HepG2 (cell line): ENCODE measurements around the gene TCEANC2. TPM values are rescaled to one million over a fixed set of nuclear protein-coding genes. Genes with fewer than 3 reads are reported as not detected.

Experiments used
- ARID4A ChIP-seq: sonication (generic); formaldehyde crosslinking; IDR thresholded peaks from 2 replicates; pipeline ENCODE4 v1.5.0; 2020; ENCODE audit warnings: mild to moderate bottlenecking, missing genetic modification reagents, borderline replicate concordance
- CEBPB ChIP-seq: IDR thresholded peaks from 2 replicates; pipeline ENCODE4 v1.6.1; 2011; ENCODE audit warnings: low read depth, low read length, improper control_type of control experiment, borderline replicate concordance
- GTF2F1 ChIP-seq: fragments of 150-350 bp; IDR thresholded peaks from 2 replicates; pipeline ENCODE4 v1.6.1; 2014; ENCODE audit warnings: low read length
- IRF2 ChIP-seq: IDR thresholded peaks from 2 replicates; pipeline ENCODE4 v1.6.1; 2018; ENCODE audit warnings: missing genetic modification reagents, missing compliant biosample characterization
- ISX ChIP-seq: sonication (generic); formaldehyde crosslinking; conservative IDR thresholded peaks from 2 replicates; pipeline ENCODE4 v1.5.0; 2020; ENCODE audit warnings: missing genetic modification reagents
- PRMT3 ChIP-seq: sonication (generic); formaldehyde crosslinking; IDR thresholded peaks from 2 replicates; pipeline ENCODE4 v1.8.1; 2022; ENCODE audit warnings: low read depth, mild to moderate bottlenecking, moderate library complexity, missing genetic modification reagents, borderline replicate concordance
- RNF2 ChIP-seq: fragments of 450-650 bp; conservative IDR thresholded peaks from 2 replicates; pipeline ENCODE4 v1.6.1; 2016; ENCODE audit warnings: low read depth
- SUZ12 ChIP-seq: fragments of 150-350 bp; IDR thresholded peaks from 2 replicates; pipeline ENCODE4 v1.6.1; 2014; ENCODE audit warnings: low read depth, low read length
- TOPORS ChIP-seq: sonication (generic); formaldehyde crosslinking; IDR thresholded peaks from 2 replicates; pipeline ENCODE4 v1.8.0; 2023; ENCODE audit warnings: mild to moderate bottlenecking, missing genetic modification reagents
- ZBTB1 ChIP-seq: sonication (generic); formaldehyde crosslinking; IDR thresholded peaks from 2 replicates; pipeline ENCODE4 v1.4.0; 2020; ENCODE audit warnings: missing genetic modification reagents, borderline replicate concordance
- ZFP1 ChIP-seq: IDR thresholded peaks from 2 replicates; pipeline ENCODE4 v1.6.1; 2016
- ZFP36L1 ChIP-seq: sonication (generic); formaldehyde crosslinking; IDR thresholded peaks from 2 replicates; pipeline ENCODE4 v1.8.0; 2022; ENCODE audit warnings: mild to moderate bottlenecking, missing genetic modification reagents, moderate library complexity
- ZNF354B ChIP-seq: sonication (generic); formaldehyde crosslinking; IDR thresholded peaks from 2 replicates; pipeline ENCODE4 v1.8.0; 2022; ENCODE audit warnings: mild to moderate bottlenecking, missing genetic modification reagents
- ZNF431 ChIP-seq: sonication (generic); formaldehyde crosslinking; IDR thresholded peaks from 2 replicates; pipeline ENCODE4 v1.9.0; 2022; ENCODE audit warnings: missing genetic modification reagents, low read depth, mild to moderate bottlenecking, borderline replicate concordance
- ZNF543 ChIP-seq: sonication (generic); formaldehyde crosslinking; IDR thresholded peaks from 2 replicates; pipeline ENCODE4 v1.4.0; 2020; ENCODE audit warnings: mild to moderate bottlenecking, missing genetic modification reagents
- ZNF558 ChIP-seq: sonication (generic); formaldehyde crosslinking; IDR thresholded peaks from 2 replicates; pipeline ENCODE4 v1.9.0; 2022; ENCODE audit warnings: mild to moderate bottlenecking, missing genetic modification reagents, borderline replicate concordance
- ZNF674 ChIP-seq: sonication (generic); formaldehyde crosslinking; IDR thresholded peaks from 2 replicates; pipeline ENCODE4 v1.5.0; 2020; ENCODE audit warnings: low read depth, mild to moderate bottlenecking, missing genetic modification reagents
- ZNF792 ChIP-seq: IDR thresholded peaks from 2 replicates; pipeline ENCODE4 v1.6.1; 2016
- ZNF883 ChIP-seq: sonication (generic); formaldehyde crosslinking; IDR thresholded peaks from 2 replicates; pipeline ENCODE4 v1.5.1; 2020; ENCODE audit warnings: mild to moderate bottlenecking, missing genetic modification reagents; ENCODE audit errors: not compliant biosample characterization
- ZSCAN12 ChIP-seq: sonication (generic); formaldehyde crosslinking; IDR thresholded peaks from 2 replicates; pipeline ENCODE4 v1.9.0; 2021; ENCODE audit warnings: mild to moderate bottlenecking, missing genetic modification reagents
- polyA plus RNA-seq, 8 experiments: library from polyadenylated mRNA; depleted of rRNA in 3 of 8; stranded (reverse) in 7 of 8; unstranded in 1 of 8; fragments of >200 nt; fragmentation: Illumina TruSeq in 4 of 8; extraction: Trizol in 4 of 8; gene quantifications; 2 replicates each; pipeline versions ENCODE4 v1.2.1 to v1.2.3, GENCODE V29; 2011 to 2016; ENCODE audit warnings: low read depth in 4 of 8, missing spikeins in 1 of 8, mixed read lengths in 1 of 8; ENCODE audit not compliant: insufficient read depth in 1 of 8
- total RNA-seq, 5 experiments: library from RNA; depleted of rRNA; stranded (reverse); fragments of >200 nt; fragmentation: Illumina TruSeq; extraction: Trizol; gene quantifications; 2 replicates each; pipeline ENCODE4 v1.2.3, GENCODE V29; 2016; ENCODE audit warnings: low read depth in 1 of 5
- TF ChIP-seq, protein P1 (sequence below): fragments of 450-650 bp; IDR thresholded peaks from 2 replicates; pipeline ENCODE4 v1.6.1; 2016
- TF ChIP-seq, protein P2 (sequence below): sonication (generic); formaldehyde crosslinking; IDR thresholded peaks from 2 replicates; pipeline ENCODE4 v1.5.1; 2020; ENCODE audit warnings: mild to moderate bottlenecking, moderate library complexity, missing genetic modification reagents
- TF ChIP-seq, protein P3 (sequence below): IDR thresholded peaks from 2 replicates; pipeline ENCODE4 v1.6.1; 2016

The TCEANC2 gene
- total and polyA plus RNA-seq, 2 of the 13 experiments (the other 11 are each of a cell fraction or from before 2014, with no cell fraction given) = 3.8 to 5.0 TPM

DNA sequence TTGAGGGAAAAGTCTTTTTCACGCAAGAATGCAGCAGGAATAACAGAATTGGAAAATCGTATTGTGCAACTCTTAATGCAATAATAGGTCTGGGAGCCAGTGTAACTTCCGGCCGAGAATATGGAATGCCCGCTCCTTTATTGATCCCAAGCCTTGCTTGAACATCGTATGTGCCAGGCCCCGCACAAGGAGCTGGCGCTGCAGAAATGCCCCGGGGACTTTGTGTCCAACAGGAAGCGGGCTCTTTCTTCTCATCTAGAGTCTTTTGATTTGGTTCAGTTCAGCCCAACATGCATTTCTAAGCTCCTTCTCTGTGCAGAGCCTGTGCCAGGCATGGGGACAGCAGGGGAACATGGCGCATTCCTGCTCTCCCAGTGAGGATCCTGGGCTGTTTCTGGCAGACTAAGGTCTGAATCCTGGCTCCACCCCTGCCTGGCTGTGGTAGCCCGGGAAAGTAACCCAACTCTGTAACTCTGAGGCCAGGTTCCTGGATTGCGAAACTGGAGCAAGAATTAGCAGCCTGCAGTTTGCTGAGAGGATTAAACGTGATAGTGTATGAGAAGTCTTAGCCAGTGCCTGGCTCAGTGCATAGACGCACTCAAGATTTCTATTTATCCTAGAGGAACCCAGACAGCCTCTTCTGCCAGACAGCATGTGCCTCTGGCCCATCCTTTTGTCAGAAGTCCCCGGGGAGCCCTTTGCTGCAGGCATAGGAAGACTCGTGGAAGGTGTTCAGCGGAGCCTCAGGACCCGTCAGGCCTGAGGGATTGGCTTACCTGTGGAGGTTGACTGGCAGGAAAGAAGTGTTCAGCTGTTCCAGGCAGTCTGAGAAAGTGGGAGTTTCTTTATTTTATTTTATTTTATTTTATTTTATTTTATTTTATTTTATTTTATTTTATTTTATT is 100.4 kb downstream of the TCEANC2 start (continued):
- TF ChIP-seq ZFP36L1 (CRISPR knock-in tag) (no peak), ZSCAN12 (CRISPR knock-in tag) (no peak), ZBTB1 (CRISPR knock-in tag) (no peak), TOPORS (CRISPR knock-in tag) (no peak), ZFP1 (no peak), ZNF431 (CRISPR knock-in tag) (no peak), ISX (CRISPR knock-in tag) (no peak), ZNF674 (CRISPR knock-in tag) (no peak), IRF2 (no peak), ZNF354B (CRISPR knock-in tag) (no peak), ZNF558 (CRISPR knock-in tag) (no peak), SUZ12 (no peak), PRMT3 (CRISPR knock-in tag) (no peak), ZNF883 (CRISPR knock-in tag) (no peak), ZNF792 (CRISPR knock-in tag) (peak; percentile 62; the same call in 1 of the 2 replicates), GTF2F1 (no peak), ARID4A (CRISPR knock-in tag) (peak; percentile 41; the same call in 1 of the 2 replicates), RNF2 (no peak), ZNF543 (CRISPR knock-in tag) (no peak), CEBPB (peak; percentile 96)
- TF ChIP-seq, protein P1, sequence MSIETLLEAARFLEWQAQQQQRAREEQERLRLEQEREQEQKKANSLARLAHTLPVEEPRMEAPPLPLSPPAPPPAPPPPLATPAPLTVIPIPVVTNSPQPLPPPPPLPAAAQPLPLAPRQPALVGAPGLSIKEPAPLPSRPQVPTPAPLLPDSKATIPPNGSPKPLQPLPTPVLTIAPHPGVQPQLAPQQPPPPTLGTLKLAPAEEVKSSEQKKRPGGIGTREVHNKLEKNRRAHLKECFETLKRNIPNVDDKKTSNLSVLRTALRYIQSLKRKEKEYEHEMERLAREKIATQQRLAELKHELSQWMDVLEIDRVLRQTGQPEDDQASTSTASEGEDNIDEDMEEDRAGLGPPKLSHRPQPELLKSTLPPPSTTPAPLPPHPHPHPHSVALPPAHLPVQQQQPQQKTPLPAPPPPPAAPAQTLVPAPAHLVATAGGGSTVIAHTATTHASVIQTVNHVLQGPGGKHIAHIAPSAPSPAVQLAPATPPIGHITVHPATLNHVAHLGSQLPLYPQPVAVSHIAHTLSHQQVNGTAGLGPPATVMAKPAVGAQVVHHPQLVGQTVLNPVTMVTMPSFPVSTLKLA = no peak
- TF ChIP-seq, protein P2, sequence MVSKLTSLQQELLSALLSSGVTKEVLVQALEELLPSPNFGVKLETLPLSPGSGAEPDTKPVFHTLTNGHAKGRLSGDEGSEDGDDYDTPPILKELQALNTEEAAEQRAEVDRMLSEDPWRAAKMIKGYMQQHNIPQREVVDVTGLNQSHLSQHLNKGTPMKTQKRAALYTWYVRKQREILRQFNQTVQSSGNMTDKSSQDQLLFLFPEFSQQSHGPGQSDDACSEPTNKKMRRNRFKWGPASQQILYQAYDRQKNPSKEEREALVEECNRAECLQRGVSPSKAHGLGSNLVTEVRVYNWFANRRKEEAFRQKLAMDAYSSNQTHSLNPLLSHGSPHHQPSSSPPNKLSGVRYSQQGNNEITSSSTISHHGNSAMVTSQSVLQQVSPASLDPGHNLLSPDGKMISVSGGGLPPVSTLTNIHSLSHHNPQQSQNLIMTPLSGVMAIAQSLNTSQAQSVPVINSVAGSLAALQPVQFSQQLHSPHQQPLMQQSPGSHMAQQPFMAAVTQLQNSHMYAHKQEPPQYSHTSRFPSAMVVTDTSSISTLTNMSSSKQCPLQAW (CRISPR knock-in tag) = no peak
- TF ChIP-seq, protein P3, sequence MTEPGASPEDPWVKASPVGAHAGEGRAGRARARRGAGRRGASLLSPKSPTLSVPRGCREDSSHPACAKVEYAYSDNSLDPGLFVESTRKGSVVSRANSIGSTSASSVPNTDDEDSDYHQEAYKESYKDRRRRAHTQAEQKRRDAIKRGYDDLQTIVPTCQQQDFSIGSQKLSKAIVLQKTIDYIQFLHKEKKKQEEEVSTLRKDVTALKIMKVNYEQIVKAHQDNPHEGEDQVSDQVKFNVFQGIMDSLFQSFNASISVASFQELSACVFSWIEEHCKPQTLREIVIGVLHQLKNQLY = no peak
